H1 (cell line): ENCODE measurements around the gene RDH11. TPM values are rescaled to one million over a fixed set of nuclear protein-coding genes. Genes with fewer than 3 reads are reported as not detected.

ENCODE experiments used
- CTCF ChIA-PET: fragments of 300-600 bp; sonication (Branson Sonifier 250); formaldehyde crosslinking; loops from one replicate; lab custom pipeline; 2021; ENCODE audit not compliant: partially characterized antibody; lab: Charles Lee
- POLR2A ChIA-PET: fragments of 300-600 bp; sonication (Branson Sonifier 250); formaldehyde crosslinking; loops from one replicate; lab custom pipeline; 2021; ENCODE audit warnings: inconsistent platforms; ENCODE audit not compliant: partially characterized antibody; lab: Charles Lee
- DNase-seq, 2 experiments: peaks; one replicate each; pipeline versions ENCODE4 v3.0.0 to v3.0.0-alpha.2; 2010 to 2022; ENCODE audit warnings: low spot score in 2 of 2, low read depth in 1 of 2, mixed read lengths in 1 of 2
- FAIRE-seq: peaks from 2 replicates; lab custom pipeline; 2011; peaks lifted over from hg19 to GRCh38; lab: Jason Lieb, UNC
- H2AFZ ChIP-seq: 2 replicates; pipeline ENCODE4 v1.8.1; 2012; ENCODE audit warnings: low read length, inconsistent platforms
- H2AK5ac ChIP-seq: 2 replicates; pipeline ENCODE4 v1.6.1; 2013; ENCODE audit warnings: low read depth, low read length
- H2BK120ac ChIP-seq: replicated peaks from 2 replicates; pipeline ENCODE3; 2013; ENCODE audit warnings: low read depth, low read length, inconsistent platforms
- H2BK12ac ChIP-seq: 2 replicates; pipeline ENCODE4 v1.6.1; 2013; ENCODE audit warnings: low read depth, low read length
- H2BK15ac ChIP-seq: 2 replicates; pipeline ENCODE4 v1.6.1; 2013; ENCODE audit warnings: low read length
- H2BK20ac ChIP-seq: 2 replicates; pipeline ENCODE4 v1.6.1; 2013; ENCODE audit warnings: low read length
- H2BK5ac ChIP-seq: 2 replicates; pipeline ENCODE4 v1.6.1; 2013; ENCODE audit warnings: low read depth, low read length
- H3K14ac ChIP-seq: 2 replicates; pipeline ENCODE4 v1.6.1; 2013; ENCODE audit warnings: inconsistent platforms; ENCODE audit not compliant: insufficient read length
- H3K18ac ChIP-seq: 2 replicates; pipeline ENCODE4 v1.6.1; 2013; ENCODE audit warnings: low read length; ENCODE audit errors: extremely low read depth
- H3K23ac ChIP-seq: 2 replicates; pipeline ENCODE4 v1.6.1; 2013; ENCODE audit warnings: inconsistent platforms; ENCODE audit not compliant: insufficient read length
- H3K23me2 ChIP-seq: 2 replicates; pipeline ENCODE4 v1.6.1; 2013; ENCODE audit warnings: low read depth, low read length
- H3K27ac ChIP-seq: 2 replicates; pipeline ENCODE4 v1.6.1; 2011; ENCODE audit warnings: low read depth, low read length, inconsistent platforms
- H3K27me3 ChIP-seq, 4 experiments: replicated peaks in 1 of 4; 1 replicate in 1 of 4; 2 replicates in 3 of 4; pipeline versions ENCODE4 v1.6.1 to v1.8.1; 2011 to 2013; ENCODE audit warnings: low read length in 3 of 4, mild to moderate bottlenecking in 3 of 4, inconsistent platforms in 2 of 4, mixed read lengths in 2 of 4, moderate library complexity in 1 of 4; ENCODE audit not compliant: control insufficient read depth in 3 of 4, insufficient read depth in 3 of 4; ENCODE audit errors: extremely low read depth in 1 of 4
- H3K36me3 ChIP-seq, 4 experiments: 2 replicates each; pipeline versions ENCODE4 v1.6.1 to v1.8.1; 2011 to 2013; ENCODE audit warnings: mild to moderate bottlenecking in 4 of 4, low read length in 3 of 4, moderate library complexity in 2 of 4, control low read depth in 1 of 4, inconsistent platforms in 1 of 4; ENCODE audit not compliant: insufficient read depth in 4 of 4, control insufficient read depth in 2 of 4
- H3K4ac ChIP-seq: replicated peaks from 2 replicates; pipeline ENCODE3; 2013; ENCODE audit warnings: low read length, low read depth, mixed read lengths, inconsistent platforms; ENCODE audit not compliant: insufficient read length
- H3K4me1 ChIP-seq, 4 experiments: replicated peaks in 1 of 4; 1 replicate in 1 of 4; 2 replicates in 3 of 4; pipeline versions ENCODE4 v1.6.1 to v1.8.1; 2011 to 2013; ENCODE audit warnings: low read length in 3 of 4, inconsistent platforms in 2 of 4, mixed read lengths in 1 of 4; ENCODE audit not compliant: insufficient read depth in 4 of 4, control insufficient read depth in 3 of 4
- H3K4me2 ChIP-seq, 2 experiments: 2 replicates each; pipeline versions ENCODE4 v1.6.1 to v1.8.1; 2011 to 2013; ENCODE audit warnings: low read depth in 2 of 2, low read length in 2 of 2, control low read depth in 1 of 2, inconsistent platforms in 1 of 2, mild to moderate bottlenecking in 1 of 2; ENCODE audit not compliant: insufficient read depth in 1 of 2
- H3K4me3 ChIP-seq, 4 experiments: fragments of 200-600, 300-600 bp in 1 of 4; sonication (generic), shearing (Covaris generic), sonication (Bioruptor Twin) in 1 of 4; 2 replicates each; pipeline versions ENCODE4 v1.5.1 to v1.8.1; 2011 to 2016; ENCODE audit warnings: low read length in 4 of 4, low read depth in 3 of 4, control low read depth in 2 of 4, inconsistent platforms in 2 of 4, mild to moderate bottlenecking in 2 of 4, mixed read lengths in 1 of 4, moderate library complexity in 1 of 4; ENCODE audit not compliant: insufficient read depth in 2 of 4; ENCODE audit errors: extremely low read depth in 1 of 4
- H3K56ac ChIP-seq: replicated peaks from 2 replicates; pipeline ENCODE3; 2013; ENCODE audit warnings: low read depth, mild to moderate bottlenecking, mixed read lengths, low read length, inconsistent platforms; ENCODE audit not compliant: insufficient read length
- H3K79me1 ChIP-seq: 2 replicates; pipeline ENCODE4 v1.6.1; 2013; ENCODE audit warnings: low read depth, low read length, control low read depth
- H3K79me2 ChIP-seq, 2 experiments: 2 replicates each; pipeline versions ENCODE4 v1.6.1 to v1.8.1; 2012 to 2013; ENCODE audit warnings: low read length in 2 of 2, mild to moderate bottlenecking in 2 of 2, inconsistent platforms in 1 of 2; ENCODE audit not compliant: insufficient read depth in 2 of 2, control insufficient read depth in 1 of 2
- H3K9ac ChIP-seq, 4 experiments: replicated peaks in 1 of 4; 1 replicate in 1 of 4; 2 replicates in 3 of 4; pipeline versions ENCODE4 v1.6.1 to v1.8.1; 2011 to 2013; ENCODE audit warnings: low read depth in 3 of 4, low read length in 3 of 4, control low read depth in 2 of 4, mild to moderate bottlenecking in 2 of 4, moderate library complexity in 2 of 4, inconsistent platforms in 1 of 4; ENCODE audit errors: extremely low read depth in 1 of 4
- H3K9me3 ChIP-seq, 2 experiments: 2 replicates each; pipeline versions ENCODE4 v1.6.1 to v1.8.1; 2012 to 2013; ENCODE audit warnings: mild to moderate bottlenecking in 2 of 2, moderate library complexity in 2 of 2, control low read depth in 1 of 2, inconsistent platforms in 1 of 2, low read depth in 1 of 2, low read length in 1 of 2, mixed read lengths in 1 of 2; ENCODE audit not compliant: insufficient read depth in 2 of 2
- H4K20me1 ChIP-seq, 2 experiments: replicated peaks in 1 of 2; 2 replicates each; pipeline versions ENCODE3 to v1.8.1; 2011 to 2013; ENCODE audit warnings: inconsistent platforms in 2 of 2, low read length in 2 of 2, mild to moderate bottlenecking in 1 of 2; ENCODE audit not compliant: insufficient read depth in 2 of 2, control insufficient read depth in 1 of 2
- H4K5ac ChIP-seq: 2 replicates; pipeline ENCODE4 v1.6.1; 2013; ENCODE audit warnings: low read length, low read depth, mixed read lengths, inconsistent platforms; ENCODE audit not compliant: insufficient read length
- H4K8ac ChIP-seq: 2 replicates; pipeline ENCODE4 v1.8.0; 2013; ENCODE audit warnings: mild to moderate bottlenecking, moderate library complexity, low read length, inconsistent platforms; ENCODE audit not compliant: insufficient read depth; ENCODE audit errors: extremely low read depth
- H4K91ac ChIP-seq: replicated peaks from 2 replicates; pipeline ENCODE3; 2013; ENCODE audit warnings: low read length, mixed read lengths, inconsistent platforms; ENCODE audit not compliant: insufficient read length
- CBX5 ChIP-seq: fragments of 300-800, 300-1000 bp; sonication (generic); IDR thresholded peaks from 2 replicates; pipeline ENCODE4 v1.7.1; 2016; ENCODE audit warnings: antibody characterized with exemption, low read length, low read depth
- HDAC2 ChIP-seq, 2 experiments: fragments of 300-600 bp in 1 of 2; sonication (generic) in 1 of 2; IDR thresholded peaks; 2 replicates each; pipeline ENCODE4 v1.6.1; 2011 to 2012; ENCODE audit warnings: low read depth in 2 of 2, low read length in 2 of 2, mild to moderate bottlenecking in 2 of 2, moderate library complexity in 2 of 2, borderline replicate concordance in 1 of 2, inconsistent platforms in 1 of 2
- SP2 ChIP-seq: IDR thresholded peaks from 2 replicates; pipeline ENCODE4 v1.6.1; 2012; ENCODE audit warnings: mild to moderate bottlenecking, low read length, inconsistent platforms
- WGBS, 2 experiments: shearing (Covaris generic) in 1 of 2; methylation state at CpG; one replicate each; pipeline versions ENCODE4 v1.1.6 to v1.1.7; 2013 to 2015; ENCODE audit warnings: low lambda C conversion rate in 2 of 2, mixed read lengths in 2 of 2, inconsistent platforms in 1 of 2, low coverage in 1 of 2, missing lambda C conversion rate in 1 of 2; ENCODE audit not compliant: insufficient replicate concordance in 2 of 2, insufficient coverage in 1 of 2, insufficient read length in 1 of 2; ENCODE audit errors: extremely low coverage in 1 of 2, missing lambda C conversion rate in 1 of 2; 5-methylcytosine and 5-hydroxymethylcytosine counted together
- polyA plus RNA-seq, 7 experiments: library from polyadenylated mRNA; depleted of rRNA in 3 of 7; stranded (reverse) in 5 of 7; unstranded in 2 of 7; fragments of >200 nt in 5 of 7; fragments of 200-250 nt in 2 of 7; gene quantifications; 1 replicate in 5 of 7; 2 replicates in 1 of 7; 4 replicates in 1 of 7; pipeline versions ENCODE4 v1.2.1 to v1.2.3, GENCODE V29; 2011 to 2013; ENCODE audit warnings: missing spikeins in 2 of 7, mixed read lengths in 2 of 7
- total RNA-seq: library from RNA; stranded (reverse); fragmentation: NEBNext Ultra II Directional; extraction: Animal tissue kit (Norgen Biotek cat#: 25700); gene quantifications from 2 replicates; pipeline ENCODE4 v1.2.1, GENCODE V29; 2021
- TF ChIP-seq, protein P1 (sequence below): IDR thresholded peaks from 2 replicates; pipeline ENCODE4 v1.6.1; 2011; ENCODE audit warnings: low read length, improper control_type of control experiment

RDH11 gene
- total and polyA plus RNA-seq, 2 of the 8 experiments (the other 6 are each of a cell fraction or from before 2014, with no cell fraction given): 104 to 117 TPM

DNA sequence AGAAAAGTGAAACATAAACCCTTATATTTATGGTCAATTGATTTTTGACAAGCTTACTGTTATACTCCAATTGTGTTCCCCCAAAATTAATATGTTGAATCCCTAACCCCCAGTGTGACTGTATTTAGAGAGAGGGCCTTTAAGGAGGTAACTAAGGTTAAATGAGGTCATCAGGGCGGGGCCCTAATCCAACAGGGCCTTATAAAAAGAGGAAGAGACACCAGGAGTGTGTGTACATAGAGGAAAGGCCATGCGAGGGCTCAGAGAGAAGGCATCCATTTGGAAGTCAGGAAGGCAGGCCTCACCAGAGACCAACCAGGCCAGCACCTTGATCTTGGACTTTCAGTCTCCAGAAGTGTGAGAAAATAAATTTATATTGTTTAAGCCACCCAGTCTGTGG is 14.6 kb downstream of the RDH11 start:
- H4K8ac ChIP-seq: no peak overlapping the region
- H2BK15ac ChIP-seq: no peak overlapping the region
- TF ChIP-seq CBX5 (no peak), SP2 (no peak), HDAC2 (IDR thresholded peaks at IDR 0.05; ENCODE audit: borderline replicate concordance in 1 of 2, low read depth in 2 of 2, low read length in 2 of 2) (no peak)
- TF ChIP-seq, protein P1, sequence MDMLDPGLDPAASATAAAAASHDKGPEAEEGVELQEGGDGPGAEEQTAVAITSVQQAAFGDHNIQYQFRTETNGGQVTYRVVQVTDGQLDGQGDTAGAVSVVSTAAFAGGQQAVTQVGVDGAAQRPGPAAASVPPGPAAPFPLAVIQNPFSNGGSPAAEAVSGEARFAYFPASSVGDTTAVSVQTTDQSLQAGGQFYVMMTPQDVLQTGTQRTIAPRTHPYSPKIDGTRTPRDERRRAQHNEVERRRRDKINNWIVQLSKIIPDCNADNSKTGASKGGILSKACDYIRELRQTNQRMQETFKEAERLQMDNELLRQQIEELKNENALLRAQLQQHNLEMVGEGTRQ: no peak
- H3K18ac ChIP-seq: no peak overlapping the region
- ChIA-PET POLR2A (interaction anchor here (0.6 to 5.7 kb wide), 2 partner anchors 14 to 274 kb away, joined by 3 to 21 read pairs; partner anchors contain the start of gene RDH11), CTCF (interaction anchor here (0.8 to 1.5 kb wide), 2 partner anchors 23 to 63 kb away, joined by 4 to 5 read pairs; no protein-coding TSS in a partner anchor)
- no peaks in the 10 kb centered on the region; the same call in 1 of the 2 replicates for H3K23me2 ChIP-seq
- no peak overlapping the region for H4K91ac ChIP-seq
- H3K27ac ChIP-seq: no peak overlapping the region
- no peaks in the 10 kb centered on the region for H3K9me3 ChIP-seq
- FAIRE-seq (no peak), DNase-seq (no peak)
- H2BK5ac ChIP-seq: no peak overlapping the region
- H3K4me1 ChIP-seq: no peaks in the 10 kb centered on the region; a peak in 1 of 7 replicates
- H2BK12ac ChIP-seq: no peak overlapping the region
- no peak overlapping the region for H4K5ac ChIP-seq
- no peak overlapping the region for H2AFZ ChIP-seq
- H3K9ac ChIP-seq: no peak overlapping the region
- no peak overlapping the region for H3K23ac ChIP-seq
- peaks cover 18 to 80% (median 53%) of the 10 kb centered on the region in 4 experiments for H3K36me3 ChIP-seq
- H2BK120ac ChIP-seq: no peak overlapping the region
- 86% methylated on average over 2 of the region's 2 CpGs; no CpG with 5 or more reads in 1 of the 2 experiments for WGBS, 2 experiments
- H2AK5ac ChIP-seq: no peak overlapping the region
- H3K14ac ChIP-seq: no peak overlapping the region
- peaks cover 2% of the 10 kb centered on the region; the same call in 1 of the 2 replicates for H3K79me1 ChIP-seq
- H3K4me2 ChIP-seq: no peak overlapping the region
- H3K79me2 ChIP-seq: peaks cover 0 to 33% of the 10 kb centered on the region in 2 experiments; a peak in 2 of 4 replicates
- no peak overlapping the region for H3K4ac ChIP-seq
- H3K27me3 ChIP-seq: no peaks in the 10 kb centered on the region; a peak in 1 of 7 replicates
- no peak overlapping the region for H3K56ac ChIP-seq
- H2BK20ac ChIP-seq: no peak overlapping the region
- H4K20me1 ChIP-seq: peaks cover 9 to 10% of the 10 kb centered on the region in 2 experiments
- H3K4me3 ChIP-seq: no peak overlapping the region
